Central memory CD4-positive, alpha-beta T cell (primary cell): ENCODE results near the gene SLC35F1.

Experiments used
- DNase-seq: peaks from one replicate; pipeline ENCODE4 v3.0.0; 2022

Gene SLC35F1

GRCh38 chr6:118128755-118129154, 221.7 kb downstream of the SLC35F1 start:
- DNase-seq: no peak

- DNase-seq: no peak
Observed at GRCh38 chr6:118134206-118134605, 227.1 kb downstream of the SLC35F1 start.

- no peak for DNase-seq
Observed at GRCh38 chr6:118134736-118135135, 227.7 kb downstream of the SLC35F1 start.

- DNase-seq: no peak
Observed at GRCh38 chr6:118135371-118135770, 228.3 kb downstream of the SLC35F1 start.

- no peak for DNase-seq
Observed at GRCh38 chr6:118141211-118141610, 234.1 kb downstream of the SLC35F1 start.

- no peak for DNase-seq
Observed at GRCh38 chr6:118146584-118146983, 239.5 kb downstream of the SLC35F1 start.

- DNase-seq: no peak
Observed at GRCh38 chr6:118147511-118147910, 240.4 kb downstream of the SLC35F1 start.

- DNase-seq: no peak
Observed at GRCh38 chr6:118148561-118148960, 241.5 kb downstream of the SLC35F1 start.

GRCh38 chr6:118152524-118152923, 245.5 kb downstream of the SLC35F1 start:
- no peak for DNase-seq

- no peak for DNase-seq
Observed at GRCh38 chr6:118161343-118161742, 254.3 kb downstream of the SLC35F1 start.

GRCh38 chr6:118163542-118163941, 256.5 kb downstream of the SLC35F1 start:
- DNase-seq: no peak

GRCh38 chr6:118165500-118165899, 258.4 kb downstream of the SLC35F1 start:
- no peak for DNase-seq

- DNase-seq: no peak
Observed at GRCh38 chr6:118168421-118168820, 261.4 kb downstream of the SLC35F1 start.

- DNase-seq: no peak
Observed at GRCh38 chr6:118171852-118172251, 264.8 kb downstream of the SLC35F1 start.

- DNase-seq: no peak
Observed at GRCh38 chr6:118174071-118174470, 267.0 kb downstream of the SLC35F1 start.

- DNase-seq: no peak
Observed at GRCh38 chr6:118177720-118178119, 270.7 kb downstream of the SLC35F1 start.

GRCh38 chr6:118179048-118179447, 272.0 kb downstream of the SLC35F1 start:
- no peak for DNase-seq

- DNase-seq: no peak
Observed at GRCh38 chr6:118186672-118187567, 279.9 kb downstream of the SLC35F1 start.

GRCh38 chr6:118187568-118188164, 280.6 kb downstream of the SLC35F1 start:
- DNase-seq: no peak

GRCh38 chr6:118188561-118188960, 281.5 kb downstream of the SLC35F1 start:
- DNase-seq: no peak

- DNase-seq: no peak
Observed at GRCh38 chr6:118197539-118197938, 290.5 kb downstream of the SLC35F1 start.

- DNase-seq: no peak
Observed at GRCh38 chr6:118198746-118199145, 291.7 kb downstream of the SLC35F1 start.

- DNase-seq: no peak
Observed at GRCh38 chr6:118200160-118200559, 293.1 kb downstream of the SLC35F1 start.

GRCh38 chr6:118202517-118202916, 295.5 kb downstream of the SLC35F1 start:
- DNase-seq: no peak
